Measurements from ENCODE around the gene PCSK1. TPM values are rescaled to one million over a fixed set of nuclear protein-coding genes. Genes with fewer than 3 reads are reported as not detected.

PCSK1 gene
- total RNA-seq, 1 experiment from 2014 or later, result not detected

- no peaks in the 10 kb centered on the region for H3K9me3 ChIP-seq (ENCODE audit: control insufficient read depth in 1 of 2, insufficient read depth in 1 of 2, low read depth in 1 of 2, low read length in 2 of 2)
- intact Hi-C loops (cut with micrococcal nuclease), result no loop called here
- CTCF ChIA-PET, result no interaction called here
- DNase-seq (ENCODE audit: low read depth, low spot score) (no peak), ATAC-seq (no peak)
- no peaks in the 10 kb centered on the region for H4K20me1 ChIP-seq (ENCODE audit: insufficient read depth)
- RAD21 ChIA-PET (ENCODE audit: low non-redundant PET in 1 of 2, low total read pairs in 2 of 2, uncharacterized antibody in 2 of 2, unreplicated experiment in 2 of 2), result no interaction called here
- H3K4me2 ChIP-seq (ENCODE audit: low read length), result no peak overlapping the region
- no peak overlapping the region for H3K27ac ChIP-seq (ENCODE audit: low read depth, low read length)
- H3K4me3 ChIP-seq (replicated peaks in 1 of 2; ENCODE audit: low read depth in 1 of 2, low read length in 2 of 2), result no peak overlapping the region
- H3K79me2 ChIP-seq (ENCODE audit: insufficient read depth, low read length), result no peaks in the 10 kb centered on the region
- no peak overlapping the region for H2AFZ ChIP-seq (ENCODE audit: low read depth, low read length, poor library complexity, severe bottlenecking)
- BruUV-seq (replicated peaks), result no TSS peak
- POLR2A ChIA-PET, result no interaction called here
- TF ChIP-seq MAX (IDR thresholded peaks at IDR 0.05), result no peak
- TF ChIP-seq ZFX (IDR thresholded peaks at IDR 0.05), result no peak
- no peak for TF ChIP-seq REST (IDR thresholded peaks at IDR 0.05; ENCODE audit: low read depth)
- no peak for TF ChIP-seq POLR2AphosphoS5 (IDR thresholded peaks at IDR 0.05; ENCODE audit: low read depth, low read length)
- no peak for TF ChIP-seq CBX3 (IDR thresholded peaks at IDR 0.05; ENCODE audit: low read depth)
- TF ChIP-seq CEBPB (IDR thresholded peaks at IDR 0.05; ENCODE audit: low read depth), result no peak
- no peak for TF ChIP-seq EZH2 (IDR thresholded peaks at IDR 0.05)
- TF ChIP-seq TCF7L2 (IDR thresholded peaks at IDR 0.05; ENCODE audit: borderline replicate concordance, extremely low read depth, insufficient read depth, insufficient read length), result no peak
- no peak for TF ChIP-seq ELF1 (IDR thresholded peaks at IDR 0.05; ENCODE audit: borderline replicate concordance, low read depth)
- no peak for TF ChIP-seq EZH2phosphoT487 (IDR thresholded peaks at IDR 0.05; ENCODE audit: borderline replicate concordance)
- TF ChIP-seq CTCF (IDR thresholded peaks at IDR 0.05 in 2 of 3, conservative IDR thresholded peaks at IDR 0.05 in 1 of 3; ENCODE audit: borderline replicate concordance in 1 of 3, insufficient read depth in 1 of 3, low read depth in 2 of 3, low read length in 2 of 3), result no peak
- TF ChIP-seq YY1 (IDR thresholded peaks at IDR 0.05; ENCODE audit: extremely low read depth, insufficient replicate concordance, low read depth, low read length), result no peak
- TF ChIP-seq SIN3A (IDR thresholded peaks at IDR 0.05; ENCODE audit: low read depth), result no peak
- no peak for TF ChIP-seq SRF (IDR thresholded peaks at IDR 0.05; ENCODE audit: low read depth)
- no peak for TF ChIP-seq EGR1 (IDR thresholded peaks at IDR 0.05; ENCODE audit: low read depth)
- TF ChIP-seq ZNF274 (IDR thresholded peaks at IDR 0.05; ENCODE audit: low read depth, low read length), result no peak
- TF ChIP-seq ATF3 (IDR thresholded peaks at IDR 0.05), result no peak
- TF ChIP-seq POLR2A (IDR thresholded peaks at IDR 0.05; ENCODE audit: borderline replicate concordance, extremely low read depth, insufficient read depth, insufficient read length), result no peak
- H3K27me3 ChIP-seq (ENCODE audit: insufficient read depth, low read length), result peaks cover 21% of the 10 kb centered on the region
- no peaks in the 10 kb centered on the region for H3K4me1 ChIP-seq (ENCODE audit: control insufficient read depth in 1 of 2, insufficient read depth in 2 of 2, low read length in 2 of 2)
- no peaks in the 10 kb centered on the region for H3K9me2 ChIP-seq (ENCODE audit: insufficient read depth)
- no peak overlapping the region for H3K9ac ChIP-seq (ENCODE audit: low read length)
- H3K36me3 ChIP-seq (ENCODE audit: control insufficient read depth in 1 of 2, insufficient read depth in 2 of 2, low read length in 2 of 2), result no peaks in the 10 kb centered on the region
Measured at GRCh38 chr5:96402500-96402899, 30.5 kb downstream of the PCSK1 start.

All from HCT116 (cell line).